Neural cell (in vitro differentiated cells): ENCODE data around the gene LETMD1. TPM values are rescaled to one million over a fixed set of nuclear protein-coding genes. Genes with fewer than 3 reads are reported as not detected.

Experiments
- H2AFZ ChIP-seq: fragments of 200-600, 300-800 bp; sonication (generic), shearing (Covaris generic); 2 replicates; pipeline ENCODE4 v1.6.0; 2014; ENCODE audit warnings: low read depth, mild to moderate bottlenecking, antibody characterized with exemption, low read length, moderate library complexity
- H3F3A ChIP-seq: fragments of 200-600 bp; shearing (Covaris generic); 2 replicates; pipeline ENCODE4 v1.6.1; 2016; ENCODE audit warnings: mild to moderate bottlenecking, moderate library complexity, mixed read lengths, antibody characterized with exemption, low read length; ENCODE audit not compliant: insufficient read depth, poor library complexity, severe bottlenecking
- H3K27ac ChIP-seq: fragments of 200-600, 300-800 bp; sonication (generic), shearing (Covaris generic); 2 replicates; pipeline ENCODE4 v1.5.1; 2014; ENCODE audit warnings: mild to moderate bottlenecking, low read length, moderate library complexity
- H3K27me3 ChIP-seq: fragments of 300-800, 200-600 bp; sonication (generic), shearing (Covaris generic); 2 replicates; pipeline ENCODE4 v1.6.0; 2014; ENCODE audit warnings: mild to moderate bottlenecking, low read depth, low read length, moderate library complexity; ENCODE audit not compliant: insufficient read depth
- H3K36me3 ChIP-seq: fragments of 300-800, 200-600 bp; sonication (generic), shearing (Covaris generic); 2 replicates; pipeline ENCODE4 v1.5.1; 2014; ENCODE audit warnings: mild to moderate bottlenecking, antibody characterized with exemption, low read length, moderate library complexity; ENCODE audit not compliant: insufficient read depth
- H3K4me2 ChIP-seq: fragments of 300-800, 200-600 bp; sonication (generic), shearing (Covaris generic); 2 replicates; pipeline ENCODE4 v1.6.0; 2014; ENCODE audit warnings: mild to moderate bottlenecking, low read length
- H3K4me3 ChIP-seq: fragments of 300-800, 200-600 bp; sonication (generic), shearing (Covaris generic); 2 replicates; pipeline ENCODE4 v1.5.1; 2014; ENCODE audit warnings: mild to moderate bottlenecking, low read length, moderate library complexity
- H3K79me2 ChIP-seq: fragments of 200-600 bp; shearing (Covaris generic); replicated peaks from 2 replicates; pipeline ENCODE4 v1.6.0; 2014; ENCODE audit warnings: mild to moderate bottlenecking, low read length, moderate library complexity; ENCODE audit not compliant: insufficient read depth
- H3K9ac ChIP-seq: fragments of 300-800, 200-600 bp; sonication (generic), shearing (Covaris generic); 2 replicates; pipeline ENCODE4 v1.6.1; 2016; ENCODE audit warnings: mild to moderate bottlenecking, low read length, mixed read lengths
- H3K9me2 ChIP-seq: fragments of 200-600 bp; shearing (Covaris generic); 2 replicates; pipeline ENCODE4 v1.6.1; 2016; ENCODE audit warnings: mild to moderate bottlenecking, low read length, mixed read lengths; ENCODE audit not compliant: insufficient read depth
- H3K9me3 ChIP-seq: fragments of 200-600, 300-800 bp; sonication (generic), shearing (Covaris generic); 2 replicates; pipeline ENCODE4 v1.6.1; 2016; ENCODE audit warnings: mild to moderate bottlenecking, mixed run types, low read length, moderate library complexity, mixed read lengths
- H4K20me1 ChIP-seq: fragments of 200-600 bp; shearing (Covaris generic); 2 replicates; pipeline ENCODE4 v1.6.1; 2016; ENCODE audit warnings: mild to moderate bottlenecking, mixed run types; ENCODE audit not compliant: insufficient read depth
- EP300 ChIP-seq: fragments of 450-650 bp; conservative IDR thresholded peaks from 2 replicates; pipeline ENCODE4 v1.6.1; 2014; ENCODE audit warnings: antibody characterized with exemption, mild to moderate bottlenecking, moderate library complexity; ENCODE audit not compliant: poor library complexity, severe bottlenecking
- EZH2 ChIP-seq: fragments of 200-600, 300-800 bp; shearing (Covaris generic), sonication (generic); IDR thresholded peaks from 2 replicates; pipeline ENCODE4 v1.6.1; 2014; ENCODE audit warnings: antibody characterized with exemption, low read length, borderline replicate concordance, mild to moderate bottlenecking; ENCODE audit not compliant: insufficient read depth, poor library complexity, severe bottlenecking
- MXI1 ChIP-seq: fragments of 450-650 bp; conservative IDR thresholded peaks from 2 replicates; pipeline ENCODE4 v1.6.1; 2014; ENCODE audit warnings: antibody characterized with exemption, mild to moderate bottlenecking; ENCODE audit not compliant: poor library complexity, severe bottlenecking
- POLR2AphosphoS5 ChIP-seq: IDR thresholded peaks from 2 replicates; pipeline ENCODE4 v1.6.1; 2012
- RAD21 ChIP-seq: fragments of 450-650 bp; conservative IDR thresholded peaks from 2 replicates; pipeline ENCODE4 v1.6.1; 2014; ENCODE audit warnings: antibody characterized with exemption, mild to moderate bottlenecking, moderate library complexity
- SMC3 ChIP-seq: fragments of 450-650 bp; conservative IDR thresholded peaks from 2 replicates; pipeline ENCODE4 v1.6.1; 2014; ENCODE audit warnings: antibody characterized with exemption, mild to moderate bottlenecking, moderate library complexity; ENCODE audit not compliant: poor library complexity
- TAF1 ChIP-seq: IDR thresholded peaks from 2 replicates; pipeline ENCODE4 v1.6.1; 2012; ENCODE audit warnings: low read depth
- polyA plus RNA-seq: library from polyadenylated mRNA; depleted of rRNA; stranded (reverse); fragments of >200 nt; gene quantifications from 2 replicates; pipeline ENCODE4 v1.2.3, GENCODE V29; 2014
- TF ChIP-seq, protein P1 (sequence below): fragments of 450-650 bp; IDR thresholded peaks from 2 replicates; pipeline ENCODE4 v1.5.1; 2014; ENCODE audit warnings: antibody characterized with exemption, mild to moderate bottlenecking, moderate library complexity; ENCODE audit not compliant: poor library complexity, severe bottlenecking
- TF ChIP-seq, protein P2 (sequence below): IDR thresholded peaks from 2 replicates; pipeline ENCODE4 v1.6.1; 2012; ENCODE audit warnings: borderline replicate concordance

The LETMD1 gene
- polyA plus RNA-seq, 1 donor from 2014 or later: 101 TPM

DNA sequence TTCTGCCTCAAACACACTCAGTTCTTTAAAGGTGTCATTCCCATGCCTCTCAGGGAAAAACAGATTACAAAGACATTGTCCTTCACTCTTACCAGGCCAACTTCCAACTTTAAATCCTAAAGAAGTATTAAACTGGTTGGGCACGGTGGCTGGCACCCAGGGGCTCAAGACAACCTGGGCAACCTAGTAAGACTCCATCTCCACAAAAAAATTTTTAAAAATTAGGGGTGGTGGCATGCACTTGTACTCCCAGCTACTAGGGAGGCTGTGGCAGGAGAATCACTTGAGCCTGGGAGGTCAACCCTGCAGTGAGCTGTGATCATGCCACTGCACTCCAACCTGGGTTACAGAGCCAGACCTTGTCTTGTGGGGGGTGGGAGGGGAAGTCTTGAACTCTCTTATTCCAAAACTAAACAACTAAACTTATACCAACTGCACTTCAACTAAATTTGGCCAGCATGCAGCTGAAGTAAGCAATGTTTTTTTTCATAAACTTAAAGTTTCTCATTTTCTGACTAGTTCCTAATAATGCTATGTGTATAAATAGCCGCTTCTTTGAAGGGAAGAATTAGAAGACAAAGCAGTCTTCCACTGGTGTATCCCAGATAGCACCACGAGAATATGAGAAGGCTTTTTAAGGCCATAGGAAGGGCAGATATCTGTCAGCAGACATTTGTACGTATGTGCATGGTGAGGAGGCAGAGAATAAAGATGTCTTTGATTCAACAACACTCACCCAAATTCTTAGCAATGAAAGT, 24.3 kb upstream of the LETMD1 start:
- H3K9ac ChIP-seq: no peak overlapping the region
- no peak overlapping the region for H3K4me2 ChIP-seq
- no peak overlapping the region for H2AFZ ChIP-seq
- no peaks in the 10 kb centered on the region for H3K9me3 ChIP-seq
- no peaks in the 10 kb centered on the region for H3K9me2 ChIP-seq
- H3K27ac ChIP-seq: no peak overlapping the region
- peaks cover 51% of the 10 kb centered on the region for H3K79me2 ChIP-seq
- H3K27me3 ChIP-seq: no peaks in the 10 kb centered on the region
- TF ChIP-seq EZH2: no peak
- no peak for TF ChIP-seq SMC3
- no peak for TF ChIP-seq TAF1
- no peak for TF ChIP-seq POLR2AphosphoS5
- H4K20me1 ChIP-seq: no peaks in the 10 kb centered on the region
- peak overlapping the region; percentile 86 for H3K4me3 ChIP-seq
- H3F3A ChIP-seq: no peaks in the 10 kb centered on the region
- H3K36me3 ChIP-seq: no peaks in the 10 kb centered on the region

- H3K4me3 ChIP-seq: peak overlapping the region; percentile 86
- TF ChIP-seq SMC3 (no peak), RAD21 (no peak), POLR2AphosphoS5 (no peak), EP300 (no peak), MXI1 (no peak), TAF1 (no peak), EZH2 (no peak)
- TF ChIP-seq, protein P1, sequence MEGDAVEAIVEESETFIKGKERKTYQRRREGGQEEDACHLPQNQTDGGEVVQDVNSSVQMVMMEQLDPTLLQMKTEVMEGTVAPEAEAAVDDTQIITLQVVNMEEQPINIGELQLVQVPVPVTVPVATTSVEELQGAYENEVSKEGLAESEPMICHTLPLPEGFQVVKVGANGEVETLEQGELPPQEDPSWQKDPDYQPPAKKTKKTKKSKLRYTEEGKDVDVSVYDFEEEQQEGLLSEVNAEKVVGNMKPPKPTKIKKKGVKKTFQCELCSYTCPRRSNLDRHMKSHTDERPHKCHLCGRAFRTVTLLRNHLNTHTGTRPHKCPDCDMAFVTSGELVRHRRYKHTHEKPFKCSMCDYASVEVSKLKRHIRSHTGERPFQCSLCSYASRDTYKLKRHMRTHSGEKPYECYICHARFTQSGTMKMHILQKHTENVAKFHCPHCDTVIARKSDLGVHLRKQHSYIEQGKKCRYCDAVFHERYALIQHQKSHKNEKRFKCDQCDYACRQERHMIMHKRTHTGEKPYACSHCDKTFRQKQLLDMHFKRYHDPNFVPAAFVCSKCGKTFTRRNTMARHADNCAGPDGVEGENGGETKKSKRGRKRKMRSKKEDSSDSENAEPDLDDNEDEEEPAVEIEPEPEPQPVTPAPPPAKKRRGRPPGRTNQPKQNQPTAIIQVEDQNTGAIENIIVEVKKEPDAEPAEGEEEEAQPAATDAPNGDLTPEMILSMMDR: no peak
- TF ChIP-seq, protein P2, sequence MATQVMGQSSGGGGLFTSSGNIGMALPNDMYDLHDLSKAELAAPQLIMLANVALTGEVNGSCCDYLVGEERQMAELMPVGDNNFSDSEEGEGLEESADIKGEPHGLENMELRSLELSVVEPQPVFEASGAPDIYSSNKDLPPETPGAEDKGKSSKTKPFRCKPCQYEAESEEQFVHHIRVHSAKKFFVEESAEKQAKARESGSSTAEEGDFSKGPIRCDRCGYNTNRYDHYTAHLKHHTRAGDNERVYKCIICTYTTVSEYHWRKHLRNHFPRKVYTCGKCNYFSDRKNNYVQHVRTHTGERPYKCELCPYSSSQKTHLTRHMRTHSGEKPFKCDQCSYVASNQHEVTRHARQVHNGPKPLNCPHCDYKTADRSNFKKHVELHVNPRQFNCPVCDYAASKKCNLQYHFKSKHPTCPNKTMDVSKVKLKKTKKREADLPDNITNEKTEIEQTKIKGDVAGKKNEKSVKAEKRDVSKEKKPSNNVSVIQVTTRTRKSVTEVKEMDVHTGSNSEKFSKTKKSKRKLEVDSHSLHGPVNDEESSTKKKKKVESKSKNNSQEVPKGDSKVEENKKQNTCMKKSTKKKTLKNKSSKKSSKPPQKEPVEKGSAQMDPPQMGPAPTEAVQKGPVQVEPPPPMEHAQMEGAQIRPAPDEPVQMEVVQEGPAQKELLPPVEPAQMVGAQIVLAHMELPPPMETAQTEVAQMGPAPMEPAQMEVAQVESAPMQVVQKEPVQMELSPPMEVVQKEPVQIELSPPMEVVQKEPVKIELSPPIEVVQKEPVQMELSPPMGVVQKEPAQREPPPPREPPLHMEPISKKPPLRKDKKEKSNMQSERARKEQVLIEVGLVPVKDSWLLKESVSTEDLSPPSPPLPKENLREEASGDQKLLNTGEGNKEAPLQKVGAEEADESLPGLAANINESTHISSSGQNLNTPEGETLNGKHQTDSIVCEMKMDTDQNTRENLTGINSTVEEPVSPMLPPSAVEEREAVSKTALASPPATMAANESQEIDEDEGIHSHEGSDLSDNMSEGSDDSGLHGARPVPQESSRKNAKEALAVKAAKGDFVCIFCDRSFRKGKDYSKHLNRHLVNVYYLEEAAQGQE: no peak
- peak overlapping the region; percentile 72 for H3K4me2 ChIP-seq
- no peaks in the 10 kb centered on the region for H3K36me3 ChIP-seq
- peak overlapping the region; percentile 69 for H2AFZ ChIP-seq
- H3K9ac ChIP-seq: peak overlapping the region; percentile 89
- H3K9me3 ChIP-seq: no peaks in the 10 kb centered on the region
- H3K27me3 ChIP-seq: no peaks in the 10 kb centered on the region
- peaks cover 44% of the 10 kb centered on the region for H3K79me2 ChIP-seq
- no peaks in the 10 kb centered on the region for H3F3A ChIP-seq
- H3K9me2 ChIP-seq: no peaks in the 10 kb centered on the region
- peak overlapping the region; percentile 80 for H3K27ac ChIP-seq
- H4K20me1 ChIP-seq: no peaks in the 10 kb centered on the region
Observed at GRCh38 chr12:51025338-51025835, 22.7 kb upstream of the LETMD1 start.
